NCI-H2107 treated with DMSO at 0.1 percent for 48 hours (cell line): ENCODE data around the gene CDK12.

ENCODE experiments used
- DNase-seq: peaks from one replicate; lab custom pipeline; 2025; ENCODE audit not compliant: unreplicated experiment; lab: John Stamatoyannopoulos, UW

The CDK12 gene

DNA sequence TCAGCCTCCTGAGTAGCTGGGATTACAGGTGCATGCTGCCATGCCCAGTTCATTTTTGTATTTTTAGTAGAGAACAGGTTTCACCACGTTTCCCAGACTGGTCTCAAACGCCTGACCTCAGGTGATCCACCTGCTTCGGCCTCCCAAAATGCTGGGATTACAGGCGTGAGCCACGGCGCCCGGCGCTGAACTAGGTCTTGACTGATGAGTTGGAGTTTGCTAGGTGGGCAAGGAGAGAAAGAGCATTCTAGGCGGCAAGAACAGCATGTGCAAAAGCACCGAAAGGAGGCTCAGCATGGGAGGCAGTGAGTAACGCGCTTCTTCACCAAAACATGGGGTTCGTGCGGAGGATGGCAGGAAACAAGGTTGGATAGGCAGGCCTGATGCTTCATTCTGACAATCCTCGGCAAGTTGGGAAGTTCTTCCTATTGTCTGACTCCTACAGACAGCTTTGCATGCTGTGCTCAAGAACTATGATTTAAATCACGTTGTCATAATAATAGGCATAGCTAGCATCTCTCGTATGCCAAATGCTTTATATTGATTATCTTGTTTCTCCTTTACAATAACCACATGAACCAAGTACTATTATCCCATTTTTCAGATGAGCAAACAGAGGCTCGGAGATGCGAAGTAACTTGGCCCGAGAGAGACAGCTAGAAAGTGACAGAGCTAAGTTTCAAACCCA is 119.9 kb downstream of the CDK12 start:
- DNase-seq: no peak

DNA sequence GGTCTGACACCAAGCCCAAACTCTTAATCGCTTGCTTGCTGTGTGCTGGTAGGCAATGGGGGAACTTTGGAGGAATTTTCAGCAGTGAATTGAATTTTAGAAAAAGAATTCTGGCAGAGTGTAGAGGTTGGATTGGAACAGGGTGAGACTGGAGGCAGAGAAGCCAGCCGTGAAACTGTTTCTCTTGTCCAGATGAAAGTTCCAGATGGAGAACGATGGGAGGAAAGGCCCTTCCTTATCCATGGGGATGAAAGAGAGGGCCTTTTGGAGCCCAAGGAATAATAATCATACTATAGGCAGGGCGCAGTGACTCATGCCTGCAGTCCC is 120.4 kb downstream of the CDK12 start:
- DNase-seq: no peak

DNA sequence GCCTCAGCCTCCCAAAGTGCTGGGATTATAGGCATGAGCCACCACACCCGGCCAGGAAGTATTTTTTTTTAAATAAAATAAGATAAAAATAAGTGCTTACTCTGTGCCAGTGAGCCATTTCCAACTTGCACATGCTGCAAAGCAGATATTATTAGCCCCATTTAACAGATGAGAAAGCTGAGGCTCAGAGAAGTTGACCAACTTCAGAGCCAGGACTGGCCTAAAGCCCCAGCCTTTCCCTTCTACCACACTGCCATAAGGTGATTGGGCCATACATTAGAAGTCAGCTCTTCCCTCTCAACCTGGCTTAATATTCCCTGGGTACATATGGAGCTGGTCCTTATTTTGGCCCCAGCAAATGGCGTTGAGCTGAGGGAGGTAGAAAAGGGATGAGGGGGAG is 121.4 kb downstream of the CDK12 start:
- DNase-seq: no peak
